Osteocyte (in vitro differentiated cells): ENCODE results near the gene CRHR1. TPM values are rescaled to one million over a fixed set of nuclear protein-coding genes. Genes with fewer than 3 reads are reported as not detected.

Experiments used
- DNase-seq: peaks from one replicate; pipeline ENCODE4 v3.0.0; 2021; ENCODE audit warnings: mixed read lengths; ENCODE audit not compliant: unreplicated experiment; ENCODE audit errors: extremely low spot score
- H3K27ac Mint-ChIP-seq: one replicate; pipeline ENCODE4 v1.8.0; 2021; ENCODE audit warnings: mild to moderate bottlenecking, mixed read lengths; ENCODE audit not compliant: unreplicated experiment
- H3K27me3 Mint-ChIP-seq: one replicate; pipeline ENCODE4 v1.8.0; 2021; ENCODE audit warnings: mixed read lengths; ENCODE audit not compliant: unreplicated experiment
- H3K36me3 Mint-ChIP-seq: one replicate; pipeline ENCODE4 v1.8.0; 2021; ENCODE audit warnings: mixed read lengths; ENCODE audit not compliant: unreplicated experiment
- H3K4me1 Mint-ChIP-seq: one replicate; pipeline ENCODE4 v1.8.0; 2021; ENCODE audit warnings: mixed read lengths; ENCODE audit not compliant: unreplicated experiment
- H3K4me3 Mint-ChIP-seq: one replicate; pipeline ENCODE4 v1.8.0; 2021; ENCODE audit warnings: mild to moderate bottlenecking, moderate library complexity, mixed read lengths; ENCODE audit not compliant: unreplicated experiment
- H3K9me3 Mint-ChIP-seq: one replicate; pipeline ENCODE4 v1.8.0; 2021; ENCODE audit warnings: mixed read lengths; ENCODE audit not compliant: unreplicated experiment
- CTCF ChIP-seq: fragments of 200-600 bp; sonication (generic); IDR thresholded peaks from 2 replicates; pipeline ENCODE4 v1.5.0; 2021; ENCODE audit warnings: antibody characterized with exemption, mild to moderate bottlenecking, moderate library complexity
- total RNA-seq: library from RNA; stranded (reverse); gene quantifications from 2 replicates; pipeline ENCODE4 v1.2.1, GENCODE V29; 2021

The CRHR1 gene
- total RNA-seq, 1 donor from 2014 or later: not detected

- DNase-seq: no peak
- Mint-ChIP-seq H3K27ac (no peak overlapping the region), H3K36me3 (no peaks in the 10 kb centered on the region), H3K4me3 (no peak overlapping the region), H3K9me3 (no peaks in the 10 kb centered on the region), H3K27me3 (peaks cover 32% of the 10 kb centered on the region), H3K4me1 (no peaks in the 10 kb centered on the region)
- TF ChIP-seq CTCF: no peak
These were observed 24.7 kb downstream of the CRHR1 start for GRCh38 chr17:45808845-45809244.

- Mint-ChIP-seq H3K36me3 (no peaks in the 10 kb centered on the region), H3K27me3 (peaks cover 27% of the 10 kb centered on the region), H3K4me1 (no peaks in the 10 kb centered on the region), H3K9me3 (no peaks in the 10 kb centered on the region), H3K4me3 (no peak overlapping the region), H3K27ac (no peak overlapping the region)
- DNase-seq: no peak
- no peak for TF ChIP-seq CTCF
These were observed 25.4 kb downstream of the CRHR1 start for GRCh38 chr17:45809499-45809898.

DNA sequence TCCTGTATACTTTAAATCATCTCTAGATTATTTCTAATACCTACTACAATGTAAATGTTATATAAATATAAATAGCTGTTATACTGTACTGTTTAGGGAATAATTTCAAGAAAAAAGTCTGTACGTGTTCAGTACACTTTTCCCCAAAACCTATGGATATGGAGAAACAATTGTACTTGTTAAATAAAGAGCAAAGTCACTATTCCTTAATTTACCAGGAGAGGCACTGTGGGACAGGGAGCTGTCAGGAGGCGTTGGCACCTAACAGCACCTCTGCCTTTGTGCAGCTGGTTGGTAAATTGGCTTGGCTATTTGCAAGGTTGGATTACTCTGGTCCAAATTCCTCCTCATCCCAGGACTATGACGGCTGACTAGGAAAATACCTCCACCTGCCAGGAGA, 28.0 kb downstream of the CRHR1 start:
- no peak overlapping the region for H3K27ac Mint-ChIP-seq
- DNase-seq: no peak
- TF ChIP-seq CTCF: no peak
- no peaks in the 10 kb centered on the region for H3K4me1 Mint-ChIP-seq
- no peaks in the 10 kb centered on the region for H3K36me3 Mint-ChIP-seq
- H3K9me3 Mint-ChIP-seq: no peaks in the 10 kb centered on the region
- no peak overlapping the region for H3K4me3 Mint-ChIP-seq
- peaks cover 16% of the 10 kb centered on the region for H3K27me3 Mint-ChIP-seq

- no peaks in the 10 kb centered on the region for H3K9me3 Mint-ChIP-seq
- no peak overlapping the region for H3K27ac Mint-ChIP-seq
- no peak overlapping the region for H3K4me3 Mint-ChIP-seq
- peaks cover 11% of the 10 kb centered on the region for H3K27me3 Mint-ChIP-seq
- no peaks in the 10 kb centered on the region for H3K36me3 Mint-ChIP-seq
- no peak for DNase-seq
- no peaks in the 10 kb centered on the region for H3K4me1 Mint-ChIP-seq
- TF ChIP-seq CTCF: peak; percentile 27
These were observed 29.1 kb downstream of the CRHR1 start for GRCh38 chr17:45813048-45813725.

- Mint-ChIP-seq H3K27ac (no peak overlapping the region), H3K36me3 (no peaks in the 10 kb centered on the region), H3K9me3 (no peaks in the 10 kb centered on the region), H3K27me3 (peaks cover 10% of the 10 kb centered on the region), H3K4me3 (no peak overlapping the region), H3K4me1 (no peaks in the 10 kb centered on the region)
- no peak for DNase-seq
- no peak for TF ChIP-seq CTCF
These were observed 30.8 kb downstream of the CRHR1 start for GRCh38 chr17:45814622-45815606.
